Gastrocnemius medialis (tissue), 4 donors: ENCODE measurements around the gene UNC5A.

Experiments
- CTCF ChIP-seq, 5 experiments: fragments of 450-650 bp in 3 of 5; fragments of 200-600 bp in 2 of 5; sonication (generic) in 2 of 5; IDR thresholded peaks in 4 of 5; conservative IDR thresholded peaks in 1 of 5; 1 replicate in 4 of 5; 2 replicates in 1 of 5; pipeline ENCODE4 v1.5.1; 2016 to 2019; ENCODE audit warnings: antibody characterized with exemption in 5 of 5, mild to moderate bottlenecking in 3 of 5, moderate library complexity in 3 of 5
- POLR2A ChIP-seq, 2 donors: fragments of 450-650 bp; IDR thresholded peaks; one replicate each; pipeline ENCODE4 v1.6.1; 2017; ENCODE audit warnings: antibody characterized with exemption in 2 of 2, mild to moderate bottlenecking in 2 of 2, moderate library complexity in 2 of 2

GRCh38 chr5:176916337-176916736 is 106.0 kb downstream of the UNC5A start:
- TF ChIP-seq CTCF (IDR thresholded peaks at IDR 0.05 in 4 of 5, conservative IDR thresholded peaks at IDR 0.05 in 1 of 5) (no peak), POLR2A (IDR thresholded peaks at IDR 0.05) (no peak)
